H1 (cell line): ENCODE results near the gene PDCD2. TPM values are rescaled to one million over a fixed set of nuclear protein-coding genes. Genes with fewer than 3 reads are reported as not detected.

ENCODE experiments used
- ATF3 ChIP-seq: IDR thresholded peaks from 2 replicates; pipeline ENCODE4 v1.6.1; 2011; ENCODE audit warnings: low read depth, mild to moderate bottlenecking, low read length; ENCODE audit not compliant: insufficient read depth
- polyA plus RNA-seq, 7 experiments: library from polyadenylated mRNA; depleted of rRNA in 3 of 7; stranded (reverse) in 5 of 7; unstranded in 2 of 7; fragments of >200 nt in 5 of 7; fragments of 200-250 nt in 2 of 7; gene quantifications; 1 replicate in 5 of 7; 2 replicates in 1 of 7; 4 replicates in 1 of 7; pipeline versions ENCODE4 v1.2.1 to v1.2.3, GENCODE V29; 2011 to 2013; ENCODE audit warnings: missing spikeins in 2 of 7, mixed read lengths in 2 of 7
- total RNA-seq: library from RNA; stranded (reverse); fragmentation: NEBNext Ultra II Directional; extraction: Animal tissue kit (Norgen Biotek cat#: 25700); gene quantifications from 2 replicates; pipeline ENCODE4 v1.2.1, GENCODE V29; 2021

The PDCD2 gene
- total and polyA plus RNA-seq, 2 of the 8 experiments (the other 6 are each of a cell fraction or from before 2014, with no cell fraction given) = 74.1 to 116 TPM

- no peak for TF ChIP-seq ATF3
Measured at GRCh38 chr6:170572704-170573466, 11.6 kb downstream of the PDCD2 start (continued).
